HG02623 (cell line): Measurements from ENCODE around the gene COL18A1.
"Not testable (repeated sequence)": the region's sequence is repeated elsewhere in the genome, so short reads cannot be mapped to it uniquely, and the experiment has no call there.

ENCODE experiments used
- ATAC-seq: cut with Tn5 transposase; IDR thresholded peaks from one replicate; pipeline ENCODE4 v1.9.1; 2021; ENCODE audit warnings: moderate library complexity; ENCODE audit not compliant: unreplicated experiment

COL18A1 gene

GRCh38 chr21:45404730-45405270 lies at the start of gene COL18A1:
Gene COL18A1 (plus strand): TSS chr21:45405165. CDS start chr21:45405231, 66 bp downstream.
- no peak for ATAC-seq

DNA sequence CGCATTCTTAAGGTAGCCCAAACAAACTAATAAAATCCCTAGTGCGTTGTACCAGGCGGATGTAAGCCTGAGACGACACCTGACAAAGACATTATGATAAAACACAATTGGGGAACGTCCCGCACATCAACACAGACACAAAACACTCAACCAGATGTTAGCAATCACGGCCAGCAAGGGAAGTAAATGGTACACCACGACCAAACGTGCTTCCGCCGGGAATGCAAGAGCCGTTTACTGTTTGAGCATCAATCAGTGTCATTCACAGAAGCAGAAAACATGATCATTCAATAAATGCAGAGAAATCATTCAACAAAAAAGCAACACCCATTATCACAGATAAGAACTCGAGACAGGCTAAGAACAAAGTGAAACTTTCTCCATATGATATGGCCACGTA lies 49.4 kb upstream of the COL18A1 start:
- no peak for ATAC-seq

DNA sequence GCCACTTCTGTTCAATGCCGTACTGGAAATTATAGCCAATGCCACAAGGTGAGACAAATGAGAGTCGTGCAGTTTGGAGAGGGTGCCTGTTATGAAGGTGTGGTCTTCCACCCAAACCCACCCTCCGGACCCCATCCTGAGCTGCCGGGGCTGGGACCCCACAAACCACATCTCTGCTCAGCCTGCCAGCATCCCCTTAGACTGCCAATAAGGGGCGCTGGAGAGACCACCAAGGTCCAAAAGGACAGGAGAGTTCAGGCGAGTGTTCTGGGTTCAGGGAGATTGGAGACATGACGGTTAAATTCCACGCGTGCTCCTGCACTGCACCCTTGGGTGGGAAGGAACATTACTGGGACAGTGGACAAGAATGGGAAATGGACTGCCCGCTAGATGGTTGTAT lies 48.7 kb upstream of the COL18A1 start:
- ATAC-seq = no peak

DNA sequence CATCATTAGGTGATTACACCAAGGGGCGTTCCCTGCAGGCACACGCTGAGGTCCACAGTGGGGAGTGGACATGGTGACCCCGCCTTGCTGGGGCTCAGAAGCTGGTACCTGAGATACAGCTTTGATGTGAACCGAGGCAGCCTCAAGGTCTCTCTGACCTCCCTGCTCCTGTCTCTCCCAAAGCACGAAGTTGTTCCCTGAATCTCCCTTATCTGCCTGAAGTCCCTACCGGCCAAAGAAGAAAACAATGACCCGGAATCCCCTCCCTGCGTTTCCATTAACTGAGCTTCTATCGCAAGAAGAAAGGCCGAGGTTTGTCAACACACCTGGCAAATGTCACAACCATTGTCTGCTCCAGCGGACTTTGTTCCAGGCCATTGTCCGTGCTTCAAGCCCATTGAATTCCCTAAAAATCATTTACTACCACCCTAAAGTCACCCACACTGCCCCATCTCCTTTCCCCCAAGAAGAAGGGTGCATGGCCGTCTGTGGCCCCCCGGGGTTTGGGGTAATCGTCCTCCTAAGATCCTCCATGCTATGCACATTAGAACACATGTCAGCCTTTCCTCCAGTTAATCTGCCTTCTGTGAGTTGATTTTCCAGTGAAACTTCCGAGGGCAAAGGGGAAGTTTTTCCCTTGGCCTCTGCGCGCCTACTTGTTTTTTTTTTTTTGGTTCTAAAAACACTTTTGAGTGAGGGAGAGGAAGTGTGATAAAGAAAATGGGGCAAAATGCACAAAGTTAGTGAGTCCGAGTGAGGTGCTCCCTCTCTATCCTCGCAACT lies 48.1 kb upstream of the COL18A1 start:
- ATAC-seq = no peak

GRCh38 chr21:45357436-45358260 lies 47.3 kb upstream of the COL18A1 start:
- ATAC-seq = no peak

DNA sequence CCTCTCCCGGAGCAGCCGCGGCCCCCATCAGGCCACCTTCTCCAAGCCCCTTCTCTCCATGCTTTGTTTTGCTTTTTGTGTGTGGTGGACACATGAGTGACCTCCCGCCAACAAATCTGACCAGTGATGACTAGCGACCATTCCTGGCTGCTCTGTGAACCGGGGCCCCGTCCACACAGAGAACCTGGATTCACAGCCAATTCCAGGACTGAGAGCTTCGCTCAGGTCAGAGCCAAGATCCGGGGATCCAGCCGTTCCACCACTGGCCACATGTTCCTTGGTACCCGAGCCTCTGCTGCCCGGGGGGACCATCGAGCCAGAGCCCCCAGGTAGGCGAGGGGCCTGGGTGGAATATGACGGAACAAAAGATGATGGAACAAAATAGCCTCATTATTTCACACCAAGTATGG lies 46.7 kb upstream of the COL18A1 start:
- no peak for ATAC-seq

DNA sequence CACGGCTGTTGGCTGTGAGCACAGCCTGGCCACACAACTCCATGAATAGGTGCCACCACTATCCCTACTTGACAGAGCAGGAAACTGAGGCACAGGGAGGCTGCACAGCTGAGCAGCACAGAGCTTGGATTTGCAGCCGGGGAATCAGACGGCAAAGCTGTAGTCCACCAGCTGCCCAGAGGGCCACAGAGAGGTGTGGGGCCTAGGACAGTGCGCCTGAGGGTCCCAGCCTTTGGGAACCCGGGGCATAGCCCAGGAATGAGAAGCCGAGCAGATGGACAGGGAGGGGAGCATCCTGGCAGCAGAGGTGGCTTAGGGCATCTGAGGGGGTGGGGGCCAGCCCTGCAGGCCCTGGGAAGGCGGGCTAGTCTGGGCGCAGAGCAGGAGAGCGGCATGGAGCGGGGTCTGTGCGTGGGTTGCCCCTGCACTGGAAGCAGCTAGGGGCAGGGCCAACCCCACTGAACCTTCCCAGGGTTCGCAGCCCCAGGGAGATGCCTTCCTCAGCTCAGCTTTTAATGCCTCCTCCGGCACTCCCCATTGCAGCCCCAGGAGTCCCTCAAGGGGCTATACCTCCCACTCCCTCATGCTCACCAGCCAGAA lies 46.2 kb upstream of the COL18A1 start:
- no peak for ATAC-seq

DNA sequence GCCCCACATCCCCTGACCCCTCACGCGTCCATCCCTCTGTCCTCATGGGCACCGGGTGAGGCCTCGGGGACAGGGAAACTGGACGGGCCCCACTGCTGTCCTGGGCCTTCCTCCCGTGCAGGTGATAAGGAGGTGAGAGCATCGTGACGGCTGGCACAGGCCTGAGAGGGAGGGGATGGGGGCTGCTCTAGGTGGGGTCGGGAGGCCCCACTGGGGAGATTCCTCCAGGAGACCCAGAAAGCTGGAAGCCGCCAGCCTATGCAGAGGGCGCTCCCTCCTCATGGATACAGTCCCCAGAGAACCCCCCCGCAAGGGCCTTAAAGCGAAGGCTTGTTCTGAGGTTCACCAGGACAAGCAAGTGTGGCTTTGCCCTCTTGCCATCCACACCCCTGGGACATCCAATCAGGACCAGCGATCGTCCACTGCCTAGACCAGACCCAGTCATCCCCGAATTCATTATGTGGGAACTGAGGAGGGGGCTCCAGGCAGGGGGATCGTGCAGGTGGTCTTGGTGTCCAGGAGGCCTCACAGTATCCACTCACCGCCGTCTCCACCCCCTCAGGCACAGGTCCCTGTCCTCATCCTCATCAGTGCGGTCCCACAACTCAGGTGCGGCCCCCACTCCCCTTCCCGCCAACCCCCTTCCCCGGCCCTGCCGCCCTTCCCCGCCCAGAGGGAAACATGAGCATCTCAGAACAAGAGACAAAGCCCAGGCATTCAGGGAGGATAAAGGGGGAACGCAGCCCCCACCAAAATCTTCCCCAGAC lies 45.3 kb upstream of the COL18A1 start:
- ATAC-seq = no peak

GRCh38 chr21:45361033-45361997 lies 43.6 kb upstream of the COL18A1 start:
- no peak for ATAC-seq

DNA sequence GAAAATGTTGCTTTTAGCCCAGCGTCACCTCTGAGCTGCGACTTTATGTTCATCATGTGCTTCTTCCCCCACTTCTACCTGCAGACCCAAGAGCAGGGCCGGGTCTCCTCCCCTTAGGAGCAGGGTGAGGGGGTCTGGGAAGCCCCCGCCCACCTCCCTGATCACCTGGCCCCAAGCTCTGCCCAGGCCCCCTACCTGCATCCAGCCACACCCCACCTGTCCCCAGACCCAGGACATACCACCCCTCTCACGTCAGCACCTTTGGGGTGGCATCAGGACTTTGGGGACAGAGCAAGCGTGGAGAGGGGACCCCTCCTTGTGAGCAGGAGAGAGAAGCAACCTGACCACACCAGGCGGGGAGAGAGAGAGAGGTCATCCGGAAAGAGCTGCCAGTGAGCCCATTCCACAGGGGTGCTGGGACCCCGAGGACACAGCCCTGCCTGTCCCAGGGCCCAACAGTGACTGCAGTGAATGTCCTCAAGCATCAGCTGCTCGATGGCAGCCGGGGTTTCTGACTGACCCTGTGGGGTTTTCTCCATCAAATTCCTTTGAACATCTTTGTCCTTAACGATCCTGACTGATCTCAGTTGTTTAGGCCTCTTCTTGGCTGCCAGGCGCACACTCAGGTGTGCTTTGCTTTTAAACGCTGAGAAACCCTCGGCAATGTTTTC lies 42.8 kb upstream of the COL18A1 start:
- ATAC-seq = no peak

- no peak for ATAC-seq
Measured at GRCh38 chr21:45362748-45363145, 42.2 kb upstream of the COL18A1 start.

DNA sequence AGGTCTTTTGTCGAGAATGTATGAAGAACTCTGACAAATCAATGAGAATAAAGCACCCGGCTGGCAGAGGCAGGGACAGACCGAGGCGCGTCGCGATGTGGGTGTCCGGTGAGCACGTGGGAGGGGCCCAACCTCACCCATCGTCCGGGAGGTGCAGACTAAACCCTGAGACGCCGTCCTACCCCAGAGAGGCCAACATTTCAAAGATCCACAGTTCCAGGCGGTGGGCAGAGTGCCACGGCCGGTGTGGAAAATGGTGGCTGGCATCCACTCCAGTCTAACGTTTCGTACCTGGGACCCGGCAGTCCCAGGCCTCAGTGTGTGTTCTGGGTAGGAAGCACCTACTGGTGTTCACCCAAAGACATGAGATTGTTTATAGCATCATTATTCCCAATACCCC lies 41.7 kb upstream of the COL18A1 start:
- ATAC-seq = not testable (repeated sequence)

DNA sequence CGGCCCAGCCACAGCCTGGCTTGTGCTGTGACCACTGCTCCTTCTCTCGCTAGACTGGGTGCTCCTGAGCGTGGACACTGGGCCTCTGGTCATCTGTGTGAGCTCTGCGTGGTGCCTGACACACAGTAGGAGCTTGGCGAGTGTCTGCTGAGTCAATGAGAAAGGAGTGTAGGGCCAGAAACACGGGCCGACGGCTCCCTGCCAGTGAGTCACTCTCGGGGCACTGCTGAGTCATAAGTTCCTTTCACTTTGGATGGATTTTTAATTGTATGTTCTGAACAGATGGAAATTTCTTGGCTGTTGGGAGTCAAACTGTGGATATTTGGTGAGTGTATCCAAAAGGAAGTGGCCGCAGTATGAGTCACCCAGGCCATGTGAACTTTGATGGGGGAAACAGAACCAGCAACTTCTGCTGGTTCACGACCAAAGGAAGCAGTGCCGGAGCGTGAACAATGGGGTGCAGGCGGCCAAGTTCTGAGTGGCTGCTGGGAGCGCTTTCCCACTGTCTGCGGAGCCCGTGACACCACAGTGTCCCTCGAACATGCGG lies 41.0 kb upstream of the COL18A1 start:
- ATAC-seq = no peak

DNA sequence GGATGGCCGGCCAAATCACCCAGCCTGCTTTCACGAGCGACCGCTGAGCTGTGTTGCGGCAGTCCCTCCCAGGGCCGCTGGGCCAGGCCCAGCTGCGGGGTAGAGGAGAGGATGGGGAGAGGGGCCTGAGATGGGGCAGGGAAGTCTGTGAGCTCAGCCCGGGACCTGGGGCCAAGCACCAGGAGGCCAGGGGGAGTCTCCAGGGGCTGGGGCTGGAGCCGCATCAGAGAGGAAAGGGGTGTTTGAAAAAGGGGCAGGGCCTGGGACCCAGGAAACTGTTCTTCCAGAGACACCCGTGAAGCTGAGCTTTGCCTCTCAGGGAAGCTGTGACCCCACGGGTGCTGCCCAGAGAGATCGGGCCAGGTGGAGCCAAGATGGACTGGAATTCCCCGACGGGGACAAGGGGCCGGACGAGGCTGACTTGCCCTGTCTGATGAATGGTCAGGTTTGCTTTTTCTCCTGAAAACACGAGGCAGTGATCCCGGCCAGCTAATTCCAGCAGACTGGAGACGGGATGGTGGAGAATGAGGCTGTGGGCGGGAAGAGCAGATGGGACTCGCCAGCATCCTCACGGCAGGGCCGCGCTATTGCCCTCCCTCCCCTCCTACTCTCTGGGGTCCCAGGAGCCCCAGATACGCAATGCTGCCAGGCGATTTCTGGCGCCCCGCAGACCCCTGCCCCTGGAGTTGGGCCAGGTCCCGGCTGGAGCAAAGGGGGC lies 40.3 kb upstream of the COL18A1 start:
- ATAC-seq = no peak

- no peak for ATAC-seq
Measured at GRCh38 chr21:45365186-45365607, 39.8 kb upstream of the COL18A1 start.

GRCh38 chr21:45365608-45366241 lies 39.2 kb upstream of the COL18A1 start:
- ATAC-seq = no peak

DNA sequence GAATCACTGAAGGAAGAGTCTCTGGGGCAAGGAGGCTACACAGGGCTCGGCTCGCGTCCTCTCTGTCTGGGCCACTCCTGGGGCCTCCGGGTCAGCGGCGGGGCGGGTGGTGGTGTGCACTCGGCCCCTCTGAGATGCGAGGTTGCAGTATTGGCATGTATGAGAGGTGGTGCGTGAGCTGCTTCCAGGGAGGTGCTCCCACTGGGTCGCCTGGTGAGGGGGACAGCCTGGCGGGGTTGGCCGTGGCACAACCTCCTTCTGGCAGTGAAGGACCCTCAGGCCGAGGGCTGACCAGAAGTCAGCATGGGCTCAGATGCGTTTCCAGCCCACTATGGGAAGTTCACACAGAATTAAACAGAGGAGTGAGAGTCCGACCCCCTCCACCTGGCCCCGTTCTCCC lies 38.5 kb upstream of the COL18A1 start:
- no peak for ATAC-seq
